ENCODE measurements around the gene SAMD11. TPM values are rescaled to one million over a fixed set of nuclear protein-coding genes. Genes with fewer than 3 reads are reported as not detected.

Gene SAMD11
- total and polyA plus RNA-seq, 2 of the 8 experiments (the other 6 are each of a cell fraction or from before 2014, with no cell fraction given) = 0.18 to 0.30 TPM

DNA sequence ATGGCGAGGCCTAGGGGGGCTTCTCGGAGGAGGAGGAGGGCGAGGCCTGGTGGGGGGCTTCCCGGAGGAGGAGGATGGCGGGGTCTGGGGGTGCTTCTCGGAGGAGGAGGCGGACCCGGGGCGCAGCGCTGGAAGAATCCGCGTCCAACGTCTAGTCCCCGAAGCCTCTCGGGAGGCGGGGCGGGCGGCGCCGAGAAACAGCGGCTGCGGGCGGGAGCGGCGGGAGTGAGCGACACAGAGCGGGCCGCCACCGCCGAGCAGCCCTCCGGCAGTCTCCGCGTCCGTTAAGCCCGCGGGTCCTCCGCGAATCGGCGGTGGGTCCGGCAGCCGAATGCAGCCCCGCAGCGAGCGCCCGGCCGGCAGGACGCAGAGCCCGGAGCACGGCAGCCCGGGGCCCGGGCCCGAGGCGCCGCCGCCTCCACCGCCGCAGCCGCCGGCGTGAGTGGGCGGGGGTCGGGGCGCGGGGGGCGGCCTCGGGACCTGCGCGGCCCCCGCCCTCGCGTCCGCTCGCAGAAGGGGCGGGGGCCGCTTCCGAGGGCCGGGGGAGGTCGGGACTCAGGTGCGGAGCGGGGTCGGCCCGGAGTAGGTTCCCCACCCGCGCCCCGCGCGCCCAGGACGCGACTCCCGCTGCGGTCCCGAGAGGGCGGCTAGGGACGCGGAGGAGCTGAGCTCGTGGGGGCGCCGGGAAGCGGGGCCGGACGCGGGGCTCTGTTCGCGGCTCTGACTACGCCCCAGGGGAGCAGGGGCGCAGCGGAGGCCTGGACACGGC is 36.8 kb downstream of the SAMD11 start, which contains the start of gene KLHL17:
KLHL17 (plus strand) TSS at position 222 of the 769 bp plus-strand sequence; CDS start at position 332, 110 bp downstream.
- peak within 1 kb of the TSS; percentile 90; the same call in 1 of the 2 replicates for H2AK5ac ChIP-seq (ENCODE audit: low read depth, low read length)
- 0% methylated on average over 2 of the region's 109 CpGs; no CpG with 5 or more reads in 1 of the 2 experiments for WGBS, 2 experiments (ENCODE audit: extremely low coverage in 1 of 2, insufficient coverage in 1 of 2, insufficient read length in 1 of 2, insufficient replicate concordance in 2 of 2, low coverage in 1 of 2, low lambda C conversion rate in 2 of 2, missing lambda C conversion rate in 1 of 2)
- H2BK12ac ChIP-seq (ENCODE audit: low read depth, low read length) = no peak within 1 kb of the TSS
- no peak within 1 kb of the TSS for H3K4ac ChIP-seq (replicated peaks; ENCODE audit: insufficient read length, low read depth, low read length)
- peaks cover 13 to 28% of the 10 kb centered on the region in 2 experiments for H4K20me1 ChIP-seq (replicated peaks in 1 of 2; ENCODE audit: control insufficient read depth in 1 of 2, insufficient read depth in 2 of 2, low read length in 2 of 2)
- H3K9me3 ChIP-seq (ENCODE audit: insufficient read depth in 2 of 2, low read depth in 1 of 2, low read length in 1 of 2) = no peaks in the 10 kb centered on the region; a peak in 1 of 4 replicates
- H3K79me2 ChIP-seq (ENCODE audit: control insufficient read depth in 1 of 2, insufficient read depth in 2 of 2, low read length in 2 of 2) = peaks cover 0 to 14% of the 10 kb centered on the region in 2 experiments; a peak in 3 of 4 replicates
- H3K79me1 ChIP-seq (ENCODE audit: low read depth, low read length) = peaks cover 14% of the 10 kb centered on the region
- H3K23ac ChIP-seq (ENCODE audit: insufficient read length) = no peak within 1 kb of the TSS
- 0 out of 2 replicates have a peak within 1 kb of the TSS, but pooled peaks have one; percentile 72 for H2BK15ac ChIP-seq (ENCODE audit: low read length)
- H2BK120ac ChIP-seq (replicated peaks; ENCODE audit: low read depth, low read length) = no peak within 1 kb of the TSS
- H3K9ac ChIP-seq (replicated peaks in 1 of 4; ENCODE audit: extremely low read depth in 1 of 4, low read depth in 3 of 4, low read length in 3 of 4) = no peak within 1 kb of the TSS
- no peak within 1 kb of the TSS for H3K14ac ChIP-seq (ENCODE audit: insufficient read length)
- no peak within 1 kb of the TSS for H2AFZ ChIP-seq (ENCODE audit: low read length)
- POLR2A ChIA-PET (ENCODE audit: partially characterized antibody) = interaction anchor here (0.5 to 1.1 kb wide), 3 partner anchors 12 to 133 kb away, joined by 4 to 5 read pairs (median 4); no protein-coding TSS in a partner anchor
- peak within 1 kb of the TSS; percentile 60 to 81 for H3K4me2 ChIP-seq (ENCODE audit: insufficient read depth in 1 of 2, low read depth in 2 of 2, low read length in 2 of 2)
- peak within 1 kb of the TSS; percentile 49 to 100 (median 58) for H3K4me3 ChIP-seq (ENCODE audit: extremely low read depth in 1 of 4, insufficient read depth in 2 of 4, low read depth in 3 of 4, low read length in 4 of 4)
- peak within 1 kb of the TSS; percentile 79 for H4K8ac ChIP-seq (ENCODE audit: extremely low read depth, insufficient read depth, low read length)
- no peak within 1 kb of the TSS; the same call in 1 of the 2 replicates for H2BK5ac ChIP-seq (ENCODE audit: low read depth, low read length)
- CTCF ChIA-PET (ENCODE audit: partially characterized antibody) = interaction anchor here (1.1 to 2.1 kb wide), 2 partner anchors 15 to 31 kb away, joined by 3 to 8 read pairs; no protein-coding TSS in a partner anchor
- H3K23me2 ChIP-seq (ENCODE audit: low read depth, low read length) = peaks cover 10% of the 10 kb centered on the region
- peaks cover 0 to 9% (median 3%) of the 10 kb centered on the region in 4 experiments; a peak in 5 of 7 replicates for H3K4me1 ChIP-seq (replicated peaks in 1 of 4; ENCODE audit: control insufficient read depth in 3 of 4, insufficient read depth in 4 of 4, low read length in 3 of 4)
- H4K91ac ChIP-seq (replicated peaks; ENCODE audit: insufficient read length, low read length) = no peak within 1 kb of the TSS
- H3K27me3 ChIP-seq (replicated peaks in 1 of 4; ENCODE audit: control insufficient read depth in 3 of 4, extremely low read depth in 1 of 4, insufficient read depth in 3 of 4, low read length in 3 of 4) = peaks cover 4 to 22% (median 16%) of the 10 kb centered on the region in 4 experiments
- H3K18ac ChIP-seq (ENCODE audit: extremely low read depth, low read length) = peak within 1 kb of the TSS; percentile 48; the same call in 1 of the 2 replicates
- H4K5ac ChIP-seq (ENCODE audit: insufficient read length, low read depth, low read length) = no peak within 1 kb of the TSS
- H3K27ac ChIP-seq (ENCODE audit: low read depth, low read length) = no peak within 1 kb of the TSS
- no peak within 1 kb of the TSS for H2BK20ac ChIP-seq (ENCODE audit: low read length)
- FAIRE-seq (no peak), DNase-seq (ENCODE audit: low read depth in 1 of 2, low spot score in 2 of 2) (peak in 1 of 2 experiments; percentile 89)
- H3K56ac ChIP-seq (replicated peaks; ENCODE audit: insufficient read length, low read depth, low read length) = no peak within 1 kb of the TSS
- H3K36me3 ChIP-seq (ENCODE audit: control insufficient read depth in 2 of 4, insufficient read depth in 4 of 4, low read length in 3 of 4) = peaks cover 2 to 29% (median 18%) of the 10 kb centered on the region in 4 experiments
- TF ChIP-seq ZNF274 (IDR thresholded peaks at IDR 0.05; ENCODE audit: borderline replicate concordance, extremely low read depth, low read length) = no peak
- TF ChIP-seq TBP (IDR thresholded peaks at IDR 0.05; ENCODE audit: low read depth, low read length) = no peak
